ENCODE data around the gene ABI2.

DNA sequence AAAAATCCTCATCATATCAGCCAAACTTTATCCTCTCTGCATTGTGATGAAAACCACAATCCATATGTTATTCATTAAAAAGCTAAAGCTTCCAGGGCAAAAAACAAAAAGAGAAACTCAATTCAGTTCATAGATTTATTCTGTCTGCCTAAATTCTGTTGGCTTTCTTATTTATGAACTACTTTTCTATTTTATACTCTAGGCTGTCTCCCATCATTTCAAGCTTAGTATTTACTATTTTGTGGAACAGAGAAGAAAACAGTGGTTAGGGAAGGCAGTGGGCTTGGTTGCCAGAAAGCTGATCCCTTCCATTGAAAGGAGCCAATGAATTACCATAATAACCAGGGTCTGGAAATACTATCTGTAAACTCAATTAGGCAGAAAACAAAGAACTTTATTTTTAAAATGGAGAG lies 135.1 kb downstream of the ABI2 start:
- TF ChIP-seq, protein P1, sequence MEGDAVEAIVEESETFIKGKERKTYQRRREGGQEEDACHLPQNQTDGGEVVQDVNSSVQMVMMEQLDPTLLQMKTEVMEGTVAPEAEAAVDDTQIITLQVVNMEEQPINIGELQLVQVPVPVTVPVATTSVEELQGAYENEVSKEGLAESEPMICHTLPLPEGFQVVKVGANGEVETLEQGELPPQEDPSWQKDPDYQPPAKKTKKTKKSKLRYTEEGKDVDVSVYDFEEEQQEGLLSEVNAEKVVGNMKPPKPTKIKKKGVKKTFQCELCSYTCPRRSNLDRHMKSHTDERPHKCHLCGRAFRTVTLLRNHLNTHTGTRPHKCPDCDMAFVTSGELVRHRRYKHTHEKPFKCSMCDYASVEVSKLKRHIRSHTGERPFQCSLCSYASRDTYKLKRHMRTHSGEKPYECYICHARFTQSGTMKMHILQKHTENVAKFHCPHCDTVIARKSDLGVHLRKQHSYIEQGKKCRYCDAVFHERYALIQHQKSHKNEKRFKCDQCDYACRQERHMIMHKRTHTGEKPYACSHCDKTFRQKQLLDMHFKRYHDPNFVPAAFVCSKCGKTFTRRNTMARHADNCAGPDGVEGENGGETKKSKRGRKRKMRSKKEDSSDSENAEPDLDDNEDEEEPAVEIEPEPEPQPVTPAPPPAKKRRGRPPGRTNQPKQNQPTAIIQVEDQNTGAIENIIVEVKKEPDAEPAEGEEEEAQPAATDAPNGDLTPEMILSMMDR (IDR thresholded peaks at IDR 0.05; ENCODE audit: low read length), result no peak
- no peak for TF ChIP-seq EZH2 (IDR thresholded peaks at IDR 0.05; ENCODE audit: borderline replicate concordance, low read length)

Data from OCI-LY1 (cell line).